PC-3 (cell line): ENCODE measurements around the gene SOBP. TPM values are rescaled to one million over a fixed set of nuclear protein-coding genes. Genes with fewer than 3 reads are reported as not detected.

Experiments used
- ATAC-seq: fragments of 200-7000 bp; cut with Tn5 transposase; 2 replicates; pipeline ENCODE4 v1.9.1; 2020; ENCODE audit warnings: mild to moderate bottlenecking, moderate library complexity
- BruUV-seq: library from RNA; stranded (reverse); fragments of 400-500 nt; replicated peaks from 2 replicates; lab custom pipeline; 2021; lab: Mats Ljungman, UMichigan
- CTCF ChIA-PET: fragments of 300-600 bp; sonication (Branson Sonifier 250); formaldehyde crosslinking; loops from one replicate; lab custom pipeline; 2022; ENCODE audit warnings: antibody characterized with exemption; lab: Charles Lee
- POLR2A ChIA-PET: fragments of 300-600 bp; sonication (Branson Sonifier 250); formaldehyde crosslinking; loops from one replicate; lab custom pipeline; 2022; ENCODE audit warnings: antibody characterized with exemption; ENCODE audit not compliant: unreplicated experiment; lab: Charles Lee
- DNase-seq: peaks from one replicate; pipeline ENCODE4 v3.0.0-alpha.2; 2015
- H2AFZ ChIP-seq: fragments of 300-600 bp; sonication (generic); 2 replicates; pipeline ENCODE4 v1.6.0; 2016; ENCODE audit warnings: antibody characterized with exemption, low read length
- H3F3A ChIP-seq: fragments of 300-600 bp; sonication (generic); one replicate; pipeline ENCODE4 v1.6.0; 2017; ENCODE audit warnings: antibody characterized with exemption, low read length, control low read depth, mild to moderate bottlenecking; ENCODE audit not compliant: unreplicated experiment
- H3K27ac ChIP-seq: fragments of 300-600 bp; sonication (generic); 2 replicates; pipeline ENCODE4 v1.5.1; 2016; ENCODE audit warnings: mild to moderate bottlenecking, low read length
- H3K27me3 ChIP-seq: fragments of 300-600 bp; sonication (generic); 2 replicates; pipeline ENCODE4 v1.6.1; 2016; ENCODE audit warnings: low read length, mixed read lengths
- H3K36me3 ChIP-seq: fragments of 300-600 bp; sonication (generic); 2 replicates; pipeline ENCODE4 v1.6.1; 2016; ENCODE audit warnings: low read depth, mixed run types, low read length, mixed read lengths
- H3K4me1 ChIP-seq: fragments of 300-600 bp; sonication (generic); 2 replicates; pipeline ENCODE4 v1.5.1; 2016; ENCODE audit warnings: low read length; ENCODE audit not compliant: insufficient read depth
- H3K4me2 ChIP-seq: fragments of 300-600 bp; sonication (generic); 2 replicates; pipeline ENCODE4 v1.6.0; 2016; ENCODE audit warnings: low read length
- H3K4me3 ChIP-seq: fragments of 300-600 bp; sonication (generic); 2 replicates; pipeline ENCODE4 v1.5.1; 2016; ENCODE audit warnings: mild to moderate bottlenecking, low read length, mixed read lengths
- H3K79me2 ChIP-seq: fragments of 300-600 bp; sonication (generic); 2 replicates; pipeline ENCODE4 v1.6.1; 2017; ENCODE audit warnings: low read length, mixed read lengths
- H3K9ac ChIP-seq: fragments of 300-600 bp; sonication (generic); 2 replicates; pipeline ENCODE4 v1.6.0; 2016; ENCODE audit warnings: mild to moderate bottlenecking, low read length
- H3K9me2 ChIP-seq: fragments of 300-600 bp; sonication (generic); replicated peaks from 2 replicates; pipeline ENCODE4 v1.6.1; 2016; ENCODE audit warnings: mixed run types, low read length, mixed read lengths
- H3K9me3 ChIP-seq: fragments of 300-600 bp; sonication (generic); 2 replicates; pipeline ENCODE4 v1.6.1; 2016; ENCODE audit warnings: low read length, mixed read lengths
- H4K20me1 ChIP-seq: fragments of 300-600 bp; sonication (generic); 2 replicates; pipeline ENCODE4 v1.6.1; 2016; ENCODE audit warnings: low read length, mixed read lengths
- EZH2 ChIP-seq: fragments of 300-600 bp; sonication (generic); IDR thresholded peaks from one replicate; pipeline ENCODE4 v1.6.1; 2017; ENCODE audit warnings: antibody characterized with exemption, mild to moderate bottlenecking, low read length; ENCODE audit not compliant: unreplicated experiment
- EZH2phosphoT487 ChIP-seq: fragments of 300-600 bp; sonication (generic); IDR thresholded peaks from 2 replicates; pipeline ENCODE4 v1.6.1; 2018; ENCODE audit warnings: mild to moderate bottlenecking, antibody characterized with exemption, low read length, borderline replicate concordance
- intact Hi-C: fragments of 100-400 bp; cut with micrococcal nuclease; formaldehyde crosslinking; loops from 2 replicates; pipeline ENCODE4 v1.9.0; 2023
- total RNA-seq: library from RNA; depleted of rRNA; stranded (reverse); fragments of >200 nt; gene quantifications from 2 replicates; pipeline ENCODE4 v1.2.3, GENCODE V29; 2014
- TF ChIP-seq, protein P1 (sequence below): fragments of 300-600 bp; sonication (generic); conservative IDR thresholded peaks from 2 replicates; pipeline ENCODE4 v1.5.1; 2017; ENCODE audit warnings: antibody characterized with exemption, low read depth, mild to moderate bottlenecking, low read length

SOBP gene
- total RNA-seq, 1 experiment from 2014 or later = 0.15 TPM

DNA sequence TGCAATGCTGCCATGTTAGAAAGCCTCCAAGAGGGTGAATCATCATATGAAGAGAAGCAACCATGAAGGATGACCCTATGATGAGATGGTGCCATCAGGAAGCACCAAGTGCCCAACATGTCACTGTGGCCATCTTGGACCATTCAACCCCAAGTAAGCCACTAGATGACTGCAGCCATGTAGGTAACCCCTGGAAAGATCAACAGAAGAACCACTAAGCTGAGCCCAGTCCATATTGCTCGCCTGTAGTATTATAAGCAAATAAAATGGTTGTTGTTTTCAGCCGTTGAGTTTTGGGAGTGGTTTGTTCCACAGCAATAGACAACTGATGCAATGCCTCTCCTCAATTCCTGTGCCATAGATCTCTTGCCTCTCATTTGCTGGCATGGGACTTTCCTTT, 193.3 kb downstream of the SOBP start:
- Histone ChIP-seq H3K36me3 (no peaks in the 10 kb centered on the region), H3K9ac (no peak overlapping the region), H2AFZ (no peak overlapping the region), H3K4me3 (no peak overlapping the region), H3K27me3 (no peaks in the 10 kb centered on the region), H3K4me1 (no peaks in the 10 kb centered on the region), H3K4me2 (no peak overlapping the region), H3F3A (no peaks in the 10 kb centered on the region), H4K20me1 (no peaks in the 10 kb centered on the region), H3K9me3 (no peaks in the 10 kb centered on the region), H3K9me2 (no peaks in the 10 kb centered on the region), H3K79me2 (no peaks in the 10 kb centered on the region), H3K27ac (no peak overlapping the region)
- ATAC-seq = no peak
- ChIA-PET CTCF (no interaction called here), POLR2A (no interaction called here)
- intact Hi-C loops = no loop called here
- no TSS peak for BruUV-seq
- TF ChIP-seq EZH2phosphoT487 (no peak), EZH2 (no peak)
- TF ChIP-seq, protein P1, sequence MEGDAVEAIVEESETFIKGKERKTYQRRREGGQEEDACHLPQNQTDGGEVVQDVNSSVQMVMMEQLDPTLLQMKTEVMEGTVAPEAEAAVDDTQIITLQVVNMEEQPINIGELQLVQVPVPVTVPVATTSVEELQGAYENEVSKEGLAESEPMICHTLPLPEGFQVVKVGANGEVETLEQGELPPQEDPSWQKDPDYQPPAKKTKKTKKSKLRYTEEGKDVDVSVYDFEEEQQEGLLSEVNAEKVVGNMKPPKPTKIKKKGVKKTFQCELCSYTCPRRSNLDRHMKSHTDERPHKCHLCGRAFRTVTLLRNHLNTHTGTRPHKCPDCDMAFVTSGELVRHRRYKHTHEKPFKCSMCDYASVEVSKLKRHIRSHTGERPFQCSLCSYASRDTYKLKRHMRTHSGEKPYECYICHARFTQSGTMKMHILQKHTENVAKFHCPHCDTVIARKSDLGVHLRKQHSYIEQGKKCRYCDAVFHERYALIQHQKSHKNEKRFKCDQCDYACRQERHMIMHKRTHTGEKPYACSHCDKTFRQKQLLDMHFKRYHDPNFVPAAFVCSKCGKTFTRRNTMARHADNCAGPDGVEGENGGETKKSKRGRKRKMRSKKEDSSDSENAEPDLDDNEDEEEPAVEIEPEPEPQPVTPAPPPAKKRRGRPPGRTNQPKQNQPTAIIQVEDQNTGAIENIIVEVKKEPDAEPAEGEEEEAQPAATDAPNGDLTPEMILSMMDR = no peak
- DNase-seq = no peak

DNA sequence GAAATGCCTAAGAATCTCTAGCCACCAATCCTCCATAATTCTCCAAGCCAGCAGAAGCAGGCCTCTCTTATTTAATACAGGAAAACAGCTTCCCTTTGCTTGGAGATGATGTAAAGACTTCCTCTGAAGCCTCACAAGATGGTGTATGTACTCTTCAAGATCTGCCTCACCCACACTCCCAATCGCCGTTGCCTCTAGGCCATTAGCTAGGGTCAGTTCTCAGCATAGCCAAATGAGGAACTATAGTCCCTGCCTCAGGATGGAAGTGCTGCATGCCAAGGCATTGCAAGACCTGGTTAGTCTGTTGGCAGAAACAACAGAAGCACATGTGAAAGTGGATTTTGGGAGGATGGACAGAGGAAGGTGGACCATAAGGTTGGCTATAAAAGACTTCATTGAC, 195.1 kb downstream of the SOBP start:
- Histone ChIP-seq H3K9ac (no peak overlapping the region), H3K79me2 (no peaks in the 10 kb centered on the region), H3K9me2 (no peaks in the 10 kb centered on the region), H2AFZ (no peak overlapping the region), H3K27me3 (no peaks in the 10 kb centered on the region), H3K4me2 (no peak overlapping the region), H3K4me3 (no peak overlapping the region), H3F3A (no peaks in the 10 kb centered on the region), H3K36me3 (no peaks in the 10 kb centered on the region), H3K4me1 (no peaks in the 10 kb centered on the region), H4K20me1 (no peaks in the 10 kb centered on the region), H3K9me3 (no peaks in the 10 kb centered on the region), H3K27ac (no peak overlapping the region)
- ChIA-PET POLR2A (no interaction called here), CTCF (no interaction called here)
- BruUV-seq = no TSS peak
- ATAC-seq (no peak), DNase-seq (no peak)
- intact Hi-C loops = no loop called here
- TF ChIP-seq EZH2phosphoT487 (no peak), EZH2 (no peak)
- TF ChIP-seq, protein P1 = no peak

DNA sequence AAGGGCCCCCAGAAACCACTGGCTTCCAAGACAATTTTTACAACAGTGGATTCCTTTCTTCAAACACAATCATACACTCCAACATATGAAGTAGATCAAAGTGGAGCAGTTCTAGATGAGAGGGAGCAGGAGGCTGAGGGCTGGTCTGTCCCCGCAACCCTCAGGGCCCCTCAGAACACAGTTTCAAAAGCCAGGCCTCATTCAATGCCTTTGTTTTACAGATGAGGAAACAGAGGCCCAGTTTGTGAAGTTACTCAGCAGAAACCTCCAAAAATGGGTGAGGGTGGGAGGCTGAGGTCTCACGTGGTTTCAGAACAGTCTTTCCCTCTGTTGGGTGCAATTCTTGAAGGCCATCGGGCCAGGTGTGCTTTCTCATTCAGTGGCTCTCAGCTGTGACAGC, 199.3 kb downstream of the SOBP start:
- CTCF ChIA-PET = no interaction called here
- intact Hi-C loops = no loop called here
- Histone ChIP-seq H3K4me2 (no peak overlapping the region), H3K9ac (no peak overlapping the region), H3K36me3 (no peaks in the 10 kb centered on the region), H2AFZ (no peak overlapping the region), H3K9me3 (no peaks in the 10 kb centered on the region), H3K4me3 (no peak overlapping the region), H4K20me1 (no peaks in the 10 kb centered on the region), H3F3A (no peaks in the 10 kb centered on the region), H3K27ac (no peak overlapping the region), H3K9me2 (no peaks in the 10 kb centered on the region), H3K27me3 (no peaks in the 10 kb centered on the region), H3K4me1 (no peaks in the 10 kb centered on the region), H3K79me2 (no peaks in the 10 kb centered on the region)
- POLR2A ChIA-PET = no interaction called here
- ATAC-seq (no peak), DNase-seq (no peak)
- TF ChIP-seq EZH2 (no peak), EZH2phosphoT487 (no peak)
- TF ChIP-seq, protein P1 = no peak
- no TSS peak for BruUV-seq
